Hepatic stellate cell (primary cell): Measurements from ENCODE around the gene TLK2.
"Not testable (repeated sequence)": the region's sequence is repeated elsewhere in the genome, so short reads cannot be mapped to it uniquely, and the experiment has no call there.

Source experiments
- DNase-seq: peaks from one replicate; pipeline ENCODE4 v3.0.0; 2011; ENCODE audit warnings: low spot score

The TLK2 gene

GRCh38 chr17:62560971-62561370, 82.3 kb downstream of the TLK2 start:
- not testable (repeated sequence) for DNase-seq

GRCh38 chr17:62562656-62563055, 84.0 kb downstream of the TLK2 start:
- DNase-seq: no peak

GRCh38 chr17:62565817-62566216, 87.2 kb downstream of the TLK2 start:
- DNase-seq: peak; percentile 39

GRCh38 chr17:62566996-62567578, 88.5 kb downstream of the TLK2 start:
- DNase-seq: no peak

- DNase-seq: no peak
Measured at GRCh38 chr17:62572488-62572887, 93.9 kb downstream of the TLK2 start.

GRCh38 chr17:62572888-62573401, 94.3 kb downstream of the TLK2 start:
- DNase-seq: no peak

- DNase-seq: peak; percentile 16
Measured at GRCh38 chr17:62573480-62574117, 95.0 kb downstream of the TLK2 start.

- DNase-seq: no peak
Measured at GRCh38 chr17:62576382-62576781, 97.8 kb downstream of the TLK2 start.

- DNase-seq: no peak
Measured at GRCh38 chr17:62578757-62579487, 100.3 kb downstream of the TLK2 start.

- DNase-seq: no peak
Measured at GRCh38 chr17:62580947-62581346, 102.3 kb downstream of the TLK2 start.

- DNase-seq: no peak
Measured at GRCh38 chr17:62581764-62582163, 103.1 kb downstream of the TLK2 start.

GRCh38 chr17:62587554-62587953, 108.9 kb downstream of the TLK2 start:
- no peak for DNase-seq

GRCh38 chr17:62588109-62588508, 109.5 kb downstream of the TLK2 start:
- no peak for DNase-seq

GRCh38 chr17:62591333-62591732, 112.7 kb downstream of the TLK2 start:
- no peak for DNase-seq

- DNase-seq: not testable (repeated sequence)
Measured at GRCh38 chr17:62591822-62592221, 113.2 kb downstream of the TLK2 start.

- DNase-seq: no peak
Measured at GRCh38 chr17:62592341-62593099, 113.9 kb downstream of the TLK2 start.

GRCh38 chr17:62595484-62595883, 116.9 kb downstream of the TLK2 start:
- DNase-seq: no peak

GRCh38 chr17:62596662-62597061, 118.0 kb downstream of the TLK2 start:
- DNase-seq: no peak

- no peak for DNase-seq
Measured at GRCh38 chr17:62597150-62597549, 118.5 kb downstream of the TLK2 start.

- no peak for DNase-seq
Measured at GRCh38 chr17:62597920-62598319, 119.3 kb downstream of the TLK2 start.

- no peak for DNase-seq
Measured at GRCh38 chr17:62599964-62600657, 121.5 kb downstream of the TLK2 start.

GRCh38 chr17:62600805-62601204, 122.2 kb downstream of the TLK2 start:
- no peak for DNase-seq
